Measurements from ENCODE around the gene HPCAL1.

Gene HPCAL1

GRCh38 chr2:10304458-10305253, 2.0 kb downstream of the HPCAL1 start:
- DNase-seq = no peak

- peak; percentile 75 for DNase-seq
These were observed 2.5 kb downstream of the HPCAL1 start for GRCh38 chr2:10305254-10305635.

- no peak for DNase-seq
These were observed 3.0 kb downstream of the HPCAL1 start for GRCh38 chr2:10305715-10306114.

GRCh38 chr2:10306901-10307463, 4.3 kb downstream of the HPCAL1 start:
- no peak for DNase-seq

GRCh38 chr2:10307561-10308156, 5.0 kb downstream of the HPCAL1 start:
- DNase-seq = peak; percentile 67

- no peak for DNase-seq
These were observed 6.2 kb downstream of the HPCAL1 start for GRCh38 chr2:10308866-10309265.

- no peak for DNase-seq
These were observed 6.6 kb downstream of the HPCAL1 start for GRCh38 chr2:10309286-10309685.

- no peak for DNase-seq
These were observed 7.7 kb downstream of the HPCAL1 start for GRCh38 chr2:10310309-10310888.

GRCh38 chr2:10311736-10312135, 9.0 kb downstream of the HPCAL1 start:
- DNase-seq = peak; percentile 12

GRCh38 chr2:10312437-10312957, 9.8 kb downstream of the HPCAL1 start:
- DNase-seq = no peak

GRCh38 chr2:10316336-10316735, 13.6 kb downstream of the HPCAL1 start:
- no peak for DNase-seq

- no peak for DNase-seq
These were observed 14.2 kb downstream of the HPCAL1 start for GRCh38 chr2:10316860-10317259.

- DNase-seq = no peak
These were observed 14.9 kb downstream of the HPCAL1 start for GRCh38 chr2:10317646-10318045.

- DNase-seq = no peak
These were observed 15.6 kb downstream of the HPCAL1 start for GRCh38 chr2:10318345-10318744.

- no peak for DNase-seq
These were observed 17.3 kb downstream of the HPCAL1 start for GRCh38 chr2:10319892-10320574.

- DNase-seq = no peak
These were observed 17.8 kb downstream of the HPCAL1 start for GRCh38 chr2:10320575-10320931.

GRCh38 chr2:10320933-10321332, 18.2 kb downstream of the HPCAL1 start:
- no peak for DNase-seq

- DNase-seq = no peak
These were observed 18.9 kb downstream of the HPCAL1 start for GRCh38 chr2:10321622-10322021.

GRCh38 chr2:10322481-10322880, 19.8 kb downstream of the HPCAL1 start:
- no peak for DNase-seq

GRCh38 chr2:10322973-10323372, 20.3 kb downstream of the HPCAL1 start:
- DNase-seq = no peak

GRCh38 chr2:10323535-10323934, 20.8 kb downstream of the HPCAL1 start:
- no peak for DNase-seq

GRCh38 chr2:10324095-10324832, 21.6 kb downstream of the HPCAL1 start:
- no peak for DNase-seq

Measured in suppressor macrophage treated with lipopolysaccharide for 4 hours (primary cell).